T-helper 2 cell treated with Interferon-gamma antibody and Interleukin-4, amounts not matched to agents 5 μg/mL and 100 μg/mL, for 36 hours (primary cell): ENCODE results near the gene IBA57.

Experiments
- DNase-seq: peaks from one replicate; pipeline ENCODE4 v3.0.0; 2021; ENCODE audit warnings: low spot score
- H3K27ac Mint-ChIP-seq: one replicate; pipeline ENCODE4 v1.8.0; 2021; ENCODE audit warnings: mild to moderate bottlenecking, mixed read lengths
- H3K27me3 Mint-ChIP-seq: one replicate; pipeline ENCODE4 v1.8.0; 2021; ENCODE audit warnings: low read depth, mixed read lengths
- H3K36me3 Mint-ChIP-seq: one replicate; pipeline ENCODE4 v1.8.0; 2021; ENCODE audit warnings: low read depth, mixed read lengths
- H3K4me1 Mint-ChIP-seq: one replicate; pipeline ENCODE4 v1.8.0; 2021; ENCODE audit warnings: low read depth, mixed read lengths
- H3K4me3 Mint-ChIP-seq: one replicate; pipeline ENCODE4 v1.8.0; 2022; ENCODE audit warnings: mild to moderate bottlenecking, moderate library complexity, mixed read lengths
- H3K9me3 Mint-ChIP-seq: one replicate; pipeline ENCODE4 v1.8.0; 2021; ENCODE audit warnings: mixed read lengths

IBA57 gene

DNA sequence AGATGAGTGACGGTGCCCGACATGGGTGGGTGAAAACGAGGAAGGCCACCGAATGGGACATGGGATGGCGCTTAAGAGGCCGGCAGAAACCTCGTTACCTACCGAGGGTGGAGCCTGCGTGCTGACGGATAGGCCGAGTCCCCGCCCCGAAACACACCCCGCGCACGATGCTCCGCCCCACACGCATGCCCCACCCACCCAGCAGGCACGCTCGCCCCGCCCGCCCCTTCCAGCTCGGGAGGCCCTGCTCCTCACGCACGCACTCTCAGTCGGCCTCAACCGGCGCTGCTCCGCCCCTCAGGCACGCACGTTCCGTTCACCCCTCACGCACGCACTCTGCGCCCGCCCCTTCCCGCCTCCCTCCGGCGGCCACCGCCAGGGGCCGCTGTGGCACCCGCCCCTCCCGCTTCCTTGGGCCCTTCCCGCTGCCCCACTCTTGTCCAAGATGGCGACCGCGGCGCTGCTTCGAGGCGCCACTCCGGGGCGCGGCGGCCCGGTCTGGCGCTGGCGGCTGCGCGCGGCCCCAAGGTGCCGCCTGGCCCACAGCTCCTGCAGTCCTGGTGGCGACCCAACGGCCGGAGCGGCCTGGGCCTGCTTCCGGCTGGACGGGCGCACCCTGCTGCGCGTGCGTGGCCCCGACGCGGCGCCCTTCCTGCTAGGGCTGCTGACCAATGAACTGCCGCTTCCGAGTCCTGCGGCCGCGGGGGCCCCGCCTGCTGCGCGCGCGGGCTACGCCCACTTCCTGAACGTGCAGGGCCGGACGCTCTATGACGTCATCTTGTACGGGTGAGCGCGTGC lies at the start of gene IBA57:
Gene IBA57, plus strand, starts transcription at position 433 of the 798 bp plus-strand sequence. Its CDS starts 13 bp downstream, at position 446.
- DNase-seq = peak; percentile 99
- Mint-ChIP-seq H3K9me3 (no peaks in the 10 kb centered on the region), H3K27ac (peak within 1 kb of the TSS; percentile 97), H3K27me3 (no peaks in the 10 kb centered on the region), H3K4me3 (peak within 1 kb of the TSS; percentile 90), H3K36me3 (no peaks in the 10 kb centered on the region), H3K4me1 (peaks cover 28% of the 10 kb centered on the region)

DNA sequence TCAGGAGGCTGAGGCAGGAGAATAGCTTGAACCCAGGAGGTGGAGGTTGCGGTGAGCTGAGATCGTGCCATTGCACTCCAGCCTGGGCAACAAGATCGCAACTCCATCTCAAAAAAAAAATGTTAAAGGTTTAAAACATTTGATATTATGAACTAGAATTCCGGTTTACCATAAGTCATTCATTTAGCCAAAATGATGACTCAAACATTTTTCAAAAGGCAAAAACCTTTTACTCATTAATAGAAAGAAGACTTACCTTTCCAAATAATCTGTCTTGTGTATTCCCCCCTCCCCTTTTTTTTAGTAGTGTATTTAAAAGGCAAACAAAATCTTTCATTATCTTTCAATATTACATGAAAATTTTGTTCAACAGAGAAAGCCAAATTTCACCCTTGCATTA lies 48.3 kb upstream of the IBA57 start:
- Mint-ChIP-seq H3K27ac (no peak overlapping the region), H3K27me3 (no peaks in the 10 kb centered on the region), H3K4me1 (peaks cover 4% of the 10 kb centered on the region), H3K4me3 (no peak overlapping the region), H3K9me3 (peaks cover 21% of the 10 kb centered on the region), H3K36me3 (peaks cover 7% of the 10 kb centered on the region)
- no peak for DNase-seq

DNA sequence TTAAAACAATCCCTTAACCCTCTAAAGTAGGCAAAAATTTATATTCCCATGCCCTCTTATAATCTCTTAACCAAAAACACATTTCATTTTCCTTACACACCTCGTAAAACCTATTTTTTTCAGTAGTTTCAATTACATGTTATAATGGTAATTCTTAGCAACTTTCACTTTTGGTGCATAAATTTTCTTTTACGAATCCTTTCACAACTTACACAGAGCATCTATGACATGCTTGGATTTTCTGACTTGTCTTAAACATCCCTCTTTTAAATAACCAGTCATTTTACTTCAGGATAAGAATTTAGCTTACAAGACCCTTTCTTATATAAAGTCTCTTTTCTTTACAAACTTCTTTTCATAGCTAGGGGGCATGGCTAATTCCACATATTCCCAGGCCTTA lies 47.6 kb upstream of the IBA57 start:
- Mint-ChIP-seq H3K9me3 (peaks cover 21% of the 10 kb centered on the region), H3K4me3 (no peak overlapping the region), H3K36me3 (peaks cover 7% of the 10 kb centered on the region), H3K27ac (no peak overlapping the region), H3K4me1 (peaks cover 4% of the 10 kb centered on the region), H3K27me3 (no peaks in the 10 kb centered on the region)
- no peak for DNase-seq

DNA sequence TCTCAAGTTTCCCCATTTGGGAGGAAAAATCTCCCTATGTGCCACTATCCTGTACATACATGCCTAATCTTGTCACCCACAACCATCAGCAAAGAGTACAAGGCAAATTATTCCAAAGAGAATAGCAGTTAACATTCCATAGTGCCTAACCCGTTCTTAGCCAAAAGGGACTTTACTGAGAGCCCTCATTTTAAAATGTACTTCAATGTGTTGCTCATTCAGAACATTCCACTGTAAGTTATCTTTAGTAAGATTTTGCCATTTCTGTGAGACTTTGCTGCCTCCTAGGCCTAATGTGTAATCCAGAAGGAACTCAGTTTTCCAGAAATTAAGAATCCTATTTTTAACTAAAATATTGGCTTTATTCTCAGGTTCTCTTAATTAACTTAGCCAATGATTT lies 45.3 kb upstream of the IBA57 start:
- peaks cover 7% of the 10 kb centered on the region for H3K36me3 Mint-ChIP-seq
- peaks cover 21% of the 10 kb centered on the region for H3K9me3 Mint-ChIP-seq
- no peak overlapping the region for H3K27ac Mint-ChIP-seq
- H3K27me3 Mint-ChIP-seq = no peaks in the 10 kb centered on the region
- peaks cover 4% of the 10 kb centered on the region for H3K4me1 Mint-ChIP-seq
- no peak for DNase-seq
- H3K4me3 Mint-ChIP-seq = no peak overlapping the region

DNA sequence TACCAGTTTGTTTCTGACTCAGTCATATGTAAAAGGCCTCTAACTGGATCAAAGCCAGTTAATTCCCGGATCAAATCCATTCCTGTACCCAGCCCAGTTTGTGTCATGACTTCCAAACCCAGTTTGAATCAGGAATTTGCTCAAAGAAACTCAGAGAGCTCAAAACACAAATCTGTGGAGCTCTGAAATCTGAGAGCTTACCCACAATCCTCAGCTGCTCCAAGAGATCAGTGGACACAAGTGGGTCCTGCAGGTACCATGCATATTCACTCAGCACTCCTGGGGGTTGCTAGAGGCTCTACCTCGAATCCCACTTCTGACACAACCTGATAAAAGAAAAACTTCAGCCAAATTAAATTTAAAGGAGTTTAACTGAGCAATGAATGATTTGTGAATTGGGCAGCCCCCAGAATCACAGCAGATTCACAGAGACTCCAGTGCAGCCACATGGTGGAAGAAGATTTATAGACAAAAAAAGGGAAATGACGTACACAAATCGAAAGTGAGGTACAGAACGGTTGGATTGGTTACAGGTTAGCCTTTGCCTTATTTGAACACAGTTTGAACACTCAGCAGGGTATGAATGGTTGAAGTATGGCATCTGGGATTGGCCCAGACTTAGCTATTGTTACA lies 44.6 kb upstream of the IBA57 start:
- Mint-ChIP-seq H3K36me3 (peaks cover 7% of the 10 kb centered on the region), H3K9me3 (peaks cover 21% of the 10 kb centered on the region), H3K4me3 (peak overlapping the region; percentile 41), H3K27me3 (no peaks in the 10 kb centered on the region), H3K4me1 (peaks cover 4% of the 10 kb centered on the region), H3K27ac (no peak overlapping the region)
- no peak for DNase-seq

DNA sequence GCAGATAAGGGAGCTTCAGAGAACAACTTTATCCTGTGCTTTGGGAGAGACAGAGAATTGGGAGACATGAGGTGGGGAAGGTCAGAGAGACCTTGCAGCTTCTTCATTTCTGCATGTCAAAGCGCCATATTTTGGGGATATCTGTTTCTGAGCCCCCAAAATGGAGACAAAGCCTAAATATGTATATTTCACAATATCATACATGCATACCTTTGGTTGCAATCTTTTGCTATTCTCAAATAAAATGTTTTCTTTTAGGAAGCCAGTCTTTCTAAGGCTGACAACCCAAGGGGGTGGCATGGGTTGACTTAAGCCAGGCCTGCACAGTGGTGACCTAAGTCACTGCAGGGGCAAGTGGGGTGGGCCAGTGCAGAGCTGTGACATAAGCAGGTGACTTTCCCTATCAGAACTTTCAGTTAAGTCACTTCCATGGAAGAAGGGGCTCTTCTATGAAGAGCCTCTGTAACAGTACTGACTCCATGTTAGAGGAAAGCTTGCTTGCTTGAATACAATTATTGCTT lies 42.6 kb upstream of the IBA57 start:
- Mint-ChIP-seq H3K4me3 (no peak overlapping the region), H3K36me3 (peaks cover 2% of the 10 kb centered on the region), H3K27me3 (peaks cover 3% of the 10 kb centered on the region), H3K4me1 (peaks cover 4% of the 10 kb centered on the region), H3K27ac (no peak overlapping the region), H3K9me3 (peaks cover 15% of the 10 kb centered on the region)
- no peak for DNase-seq

DNA sequence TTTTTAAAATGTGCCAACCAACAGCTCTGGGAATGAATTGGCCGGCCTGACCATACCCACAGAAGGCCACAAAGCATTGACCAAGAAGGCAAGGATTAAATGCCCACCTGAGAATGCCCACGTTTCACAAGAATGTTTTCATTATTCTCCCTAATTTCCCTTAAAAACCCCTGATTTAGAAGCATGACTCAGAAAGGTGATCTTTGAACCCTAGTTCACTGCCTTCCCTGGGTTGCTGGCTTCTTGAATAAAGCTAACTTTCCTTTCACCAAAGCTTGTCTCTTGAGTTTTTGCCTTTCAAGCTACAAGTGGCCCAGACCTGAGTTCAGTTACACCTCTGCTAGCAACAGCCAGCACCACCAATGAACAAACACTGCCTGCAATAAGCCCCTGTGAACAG lies 42.1 kb upstream of the IBA57 start:
- DNase-seq = no peak
- peaks cover 4% of the 10 kb centered on the region for H3K4me1 Mint-ChIP-seq
- peaks cover 12% of the 10 kb centered on the region for H3K9me3 Mint-ChIP-seq
- peaks cover 6% of the 10 kb centered on the region for H3K27me3 Mint-ChIP-seq
- H3K27ac Mint-ChIP-seq = no peak overlapping the region
- H3K4me3 Mint-ChIP-seq = no peak overlapping the region
- H3K36me3 Mint-ChIP-seq = no peaks in the 10 kb centered on the region

DNA sequence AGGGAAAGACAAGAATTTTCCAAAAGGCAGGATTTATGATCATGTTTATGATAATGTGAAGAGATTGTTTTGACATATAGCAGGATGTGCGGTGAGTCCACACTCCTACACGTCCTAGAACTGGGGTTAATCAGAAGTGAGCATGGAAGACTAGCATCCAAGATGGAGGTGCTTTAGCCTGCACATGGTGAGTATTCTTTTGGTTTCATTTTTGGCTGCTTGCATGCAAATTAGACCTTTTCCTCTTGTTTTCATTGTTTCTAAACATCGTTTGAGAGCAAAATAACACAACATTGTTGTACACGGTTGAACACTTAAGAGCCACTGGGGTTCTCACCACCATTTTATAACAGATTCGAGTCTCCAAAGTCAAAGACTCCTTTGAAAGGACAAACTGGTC lies 40.4 kb upstream of the IBA57 start:
- no peak overlapping the region for H3K4me3 Mint-ChIP-seq
- H3K27ac Mint-ChIP-seq = no peak overlapping the region
- H3K4me1 Mint-ChIP-seq = peaks cover 4% of the 10 kb centered on the region
- no peaks in the 10 kb centered on the region for H3K36me3 Mint-ChIP-seq
- DNase-seq = no peak
- H3K27me3 Mint-ChIP-seq = peaks cover 9% of the 10 kb centered on the region
- H3K9me3 Mint-ChIP-seq = peaks cover under 1% of the 10 kb centered on the region

DNA sequence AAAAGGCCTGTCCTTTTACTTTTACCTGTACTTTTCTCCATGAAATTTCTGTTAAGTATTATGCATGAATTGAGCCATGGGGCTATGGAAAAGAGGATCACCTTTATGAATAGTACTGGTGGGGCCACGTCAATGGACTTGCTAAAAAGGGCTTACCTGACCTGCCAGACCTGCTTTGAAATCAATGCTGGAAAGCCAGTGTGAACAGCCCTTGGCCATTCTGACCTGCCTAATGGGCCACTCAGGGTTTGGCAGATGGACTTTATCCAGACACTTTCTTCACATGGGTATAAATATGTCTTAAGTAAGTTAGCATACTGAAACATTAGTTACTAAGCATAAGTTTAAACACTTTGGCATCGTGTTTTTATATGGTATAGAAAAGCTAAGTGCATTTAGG lies 33.8 kb upstream of the IBA57 start:
- no peaks in the 10 kb centered on the region for H3K36me3 Mint-ChIP-seq
- no peak for DNase-seq
- peaks cover 34% of the 10 kb centered on the region for H3K27me3 Mint-ChIP-seq
- peaks cover 3% of the 10 kb centered on the region for H3K4me1 Mint-ChIP-seq
- no peak overlapping the region for H3K27ac Mint-ChIP-seq
- no peak overlapping the region for H3K4me3 Mint-ChIP-seq
- H3K9me3 Mint-ChIP-seq = no peaks in the 10 kb centered on the region

DNA sequence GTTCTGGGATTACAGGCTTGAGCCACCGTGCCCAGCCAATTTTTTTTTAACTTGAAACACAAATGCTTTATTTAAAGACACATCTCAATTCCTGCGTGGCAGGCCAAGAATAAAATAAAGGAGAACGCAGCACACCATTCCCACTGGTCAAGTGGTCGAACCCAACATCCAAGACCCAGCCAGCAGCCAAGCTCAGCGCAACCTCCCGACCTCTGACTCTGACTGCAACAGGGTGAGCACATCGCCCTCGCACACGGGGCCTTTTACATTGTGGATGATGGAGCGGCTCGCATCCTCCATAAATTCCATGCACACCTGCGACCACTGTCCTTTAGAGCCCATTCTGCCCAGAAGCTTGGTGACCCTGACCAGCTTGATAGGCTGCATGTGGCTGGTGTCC lies 31.0 kb upstream of the IBA57 start:
- Mint-ChIP-seq H3K4me1 (peaks cover 6% of the 10 kb centered on the region), H3K4me3 (no peak overlapping the region), H3K9me3 (no peaks in the 10 kb centered on the region), H3K27ac (no peak overlapping the region), H3K27me3 (peaks cover 38% of the 10 kb centered on the region), H3K36me3 (no peaks in the 10 kb centered on the region)
- no peak for DNase-seq

DNA sequence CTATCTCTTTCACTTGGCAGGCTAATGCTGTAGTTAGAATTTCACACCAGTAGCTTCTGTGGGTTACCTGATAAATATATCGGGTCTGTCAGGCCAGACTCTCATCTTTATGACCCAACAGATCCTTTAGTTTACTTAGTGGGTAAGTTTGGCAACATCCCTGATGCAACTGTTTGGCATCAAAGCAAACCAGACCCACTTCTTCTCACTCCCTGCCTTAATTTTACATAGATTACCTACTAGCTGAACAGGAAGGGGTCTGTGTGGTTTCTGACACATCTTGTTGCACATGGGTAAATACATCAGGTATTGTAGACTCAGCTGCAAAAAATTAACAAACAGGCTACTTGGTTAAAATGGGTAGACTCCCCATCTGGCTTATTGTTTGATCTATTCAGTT lies 28.7 kb upstream of the IBA57 start:
- Mint-ChIP-seq H3K4me3 (no peak overlapping the region), H3K9me3 (no peaks in the 10 kb centered on the region)

DNA sequence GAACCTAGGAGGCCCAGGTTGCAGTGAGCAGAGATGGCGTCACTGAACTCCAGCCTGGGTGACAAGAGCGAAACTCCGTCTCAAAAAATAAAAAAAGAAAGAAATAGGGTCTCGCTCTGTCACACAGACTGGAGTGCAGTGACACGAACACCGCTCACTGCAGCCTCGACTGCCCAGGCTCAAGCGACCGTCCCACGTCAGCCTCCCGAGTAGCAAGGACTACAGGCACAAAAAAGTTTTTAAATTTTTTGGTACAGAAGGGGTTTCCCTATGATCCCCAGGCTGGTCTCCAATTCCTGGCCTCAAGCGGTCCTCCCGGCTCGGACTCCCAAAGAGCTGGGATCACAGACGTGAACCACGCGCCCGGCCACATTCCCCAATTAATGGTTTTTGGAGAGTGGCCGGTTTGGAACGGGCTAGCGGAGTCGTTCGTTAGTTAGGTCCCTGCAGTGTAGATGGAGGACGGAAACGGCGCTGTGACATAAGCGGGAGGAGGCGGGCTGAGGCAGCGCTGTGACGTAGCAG lies 26.1 kb upstream of the IBA57 start:
- H3K4me1 Mint-ChIP-seq = peaks cover 27% of the 10 kb centered on the region
- H3K4me3 Mint-ChIP-seq = peak overlapping the region; percentile 100
- H3K9me3 Mint-ChIP-seq = no peaks in the 10 kb centered on the region
- peak overlapping the region; percentile 98 for H3K27ac Mint-ChIP-seq
- DNase-seq = no peak
- peaks cover 10% of the 10 kb centered on the region for H3K36me3 Mint-ChIP-seq
- peaks cover 30% of the 10 kb centered on the region for H3K27me3 Mint-ChIP-seq

More for the DNA sequence above, 28.7 kb upstream of the IBA57 start:
- H3K27me3 Mint-ChIP-seq = peaks cover 34% of the 10 kb centered on the region
- H3K36me3 Mint-ChIP-seq = peaks cover 3% of the 10 kb centered on the region
- H3K27ac Mint-ChIP-seq = no peak overlapping the region
- peaks cover 6% of the 10 kb centered on the region for H3K4me1 Mint-ChIP-seq
- DNase-seq = no peak

DNA sequence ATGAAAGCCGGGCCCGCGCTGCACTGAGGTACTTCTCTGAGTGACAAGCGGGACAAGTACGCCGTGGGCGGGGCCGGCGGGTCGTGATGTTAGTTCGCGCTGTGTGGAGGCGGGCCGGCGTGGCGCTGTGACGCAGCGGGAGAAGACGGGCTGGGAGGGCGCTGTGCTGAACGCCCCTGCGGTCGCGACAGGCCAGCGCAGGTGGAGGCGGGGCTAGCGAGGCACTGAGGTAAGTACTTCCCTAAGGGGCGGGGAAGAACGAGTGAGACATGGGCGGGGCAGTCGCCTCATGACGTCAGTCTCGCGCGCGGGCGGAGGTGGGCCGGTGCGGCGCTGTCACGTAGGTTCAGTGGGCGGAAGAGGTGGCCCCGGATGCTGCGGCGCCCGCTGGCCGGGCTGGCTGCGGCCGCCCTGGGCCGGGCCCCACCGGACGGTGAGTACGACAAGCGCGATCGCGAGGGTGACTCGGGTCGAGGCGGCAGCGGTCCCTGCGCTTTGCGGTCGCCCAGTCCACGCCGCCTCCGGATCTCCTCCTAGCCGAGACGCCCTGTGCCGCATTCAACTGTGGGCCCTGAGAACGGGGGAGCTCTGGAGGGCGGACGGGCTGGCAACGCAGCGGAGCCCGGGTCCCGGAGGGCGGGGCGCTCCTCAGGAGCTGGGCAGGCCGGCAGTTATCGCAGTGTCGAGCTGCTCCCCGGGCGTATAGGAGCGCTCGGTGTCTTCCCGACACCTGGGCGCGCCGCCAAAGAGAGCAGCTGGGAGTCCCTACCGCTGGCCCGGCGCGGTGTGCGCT lies 25.5 kb upstream of the IBA57 start, which contains the start of gene GUK1:
Gene GUK1, plus strand, starts transcription at position 349 of the 793 bp plus-strand sequence. Its CDS starts 24 bp downstream, at position 373.
- peaks cover 24% of the 10 kb centered on the region for H3K27me3 Mint-ChIP-seq
- no peaks in the 10 kb centered on the region for H3K9me3 Mint-ChIP-seq
- peak within 1 kb of the TSS; percentile 98 for H3K27ac Mint-ChIP-seq
- peaks cover 10% of the 10 kb centered on the region for H3K36me3 Mint-ChIP-seq
- peak; percentile 100 for DNase-seq
- peaks cover 27% of the 10 kb centered on the region for H3K4me1 Mint-ChIP-seq
- peak within 1 kb of the TSS; percentile 100 for H3K4me3 Mint-ChIP-seq
